ENCODE measurements around the gene GBF1.

GRCh38 chr10:102274062-102274461 lies 28.7 kb downstream of the GBF1 start:
- no peak for TF ChIP-seq CTCF (IDR thresholded peaks at IDR 0.05; ENCODE audit: insufficient read depth, low read length)
- no peak for TF ChIP-seq POLR2AphosphoS5 (IDR thresholded peaks at IDR 0.05; ENCODE audit: low read depth)
- TF ChIP-seq REST (IDR thresholded peaks at IDR 0.05; ENCODE audit: insufficient replicate concordance, low read depth) = no peak
- no peak for TF ChIP-seq SPI1 (IDR thresholded peaks at IDR 0.05; ENCODE audit: borderline replicate concordance, low read depth)
- TF ChIP-seq GABPA (IDR thresholded peaks at IDR 0.05; ENCODE audit: low read depth) = no peak
